T-helper 22 cell (primary cell): ENCODE data around the gene SCN1B.
"Not testable (repeated sequence)": the region's sequence is repeated elsewhere in the genome, so short reads cannot be mapped to it uniquely, and the experiment has no call there.

Experiments used
- DNase-seq: peaks from one replicate; pipeline ENCODE4 v3.0.0-alpha.2; 2020; ENCODE audit warnings: low read depth

The SCN1B gene

GRCh38 chr19:35037716-35038622, 7.7 kb downstream of the SCN1B start:
- DNase-seq: no peak

GRCh38 chr19:35038623-35039512, 8.6 kb downstream of the SCN1B start:
- no peak for DNase-seq

GRCh38 chr19:35039881-35040825, 9.9 kb downstream of the SCN1B start:
- no peak for DNase-seq

GRCh38 chr19:35040826-35041547, 10.7 kb downstream of the SCN1B start:
- DNase-seq: no peak

DNA sequence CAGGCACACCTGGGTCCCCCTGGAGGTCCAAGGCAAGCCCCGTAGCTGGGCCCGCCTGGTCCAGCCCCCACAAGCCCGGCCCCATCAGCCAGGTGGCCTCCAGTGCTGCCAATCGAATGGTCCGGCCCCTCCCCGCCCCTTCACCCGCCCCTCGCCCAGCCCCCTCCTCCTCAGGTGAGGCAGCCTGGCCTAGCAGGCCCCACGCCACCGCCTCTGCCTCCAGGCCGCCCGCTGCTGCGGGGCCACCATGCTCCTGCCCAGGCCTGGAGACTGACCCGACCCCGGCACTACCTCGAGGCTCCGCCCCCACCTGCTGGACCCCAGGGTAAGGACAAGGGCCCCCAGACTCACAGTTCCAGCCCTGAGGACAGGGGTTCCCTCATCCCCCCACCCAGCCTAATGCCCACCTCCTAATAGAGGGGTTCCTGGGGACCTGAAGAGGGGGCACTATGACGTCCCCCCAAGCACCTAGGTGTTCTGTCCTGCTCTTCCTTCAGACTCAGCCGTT, 11.3 kb downstream of the SCN1B start, which contains the start of gene HPN:
Gene HPN (plus strand): TSS at position 174 of the 508 bp plus-strand sequence. CDS start 786 bp downstream, outside the sequence.
- DNase-seq: no peak

DNA sequence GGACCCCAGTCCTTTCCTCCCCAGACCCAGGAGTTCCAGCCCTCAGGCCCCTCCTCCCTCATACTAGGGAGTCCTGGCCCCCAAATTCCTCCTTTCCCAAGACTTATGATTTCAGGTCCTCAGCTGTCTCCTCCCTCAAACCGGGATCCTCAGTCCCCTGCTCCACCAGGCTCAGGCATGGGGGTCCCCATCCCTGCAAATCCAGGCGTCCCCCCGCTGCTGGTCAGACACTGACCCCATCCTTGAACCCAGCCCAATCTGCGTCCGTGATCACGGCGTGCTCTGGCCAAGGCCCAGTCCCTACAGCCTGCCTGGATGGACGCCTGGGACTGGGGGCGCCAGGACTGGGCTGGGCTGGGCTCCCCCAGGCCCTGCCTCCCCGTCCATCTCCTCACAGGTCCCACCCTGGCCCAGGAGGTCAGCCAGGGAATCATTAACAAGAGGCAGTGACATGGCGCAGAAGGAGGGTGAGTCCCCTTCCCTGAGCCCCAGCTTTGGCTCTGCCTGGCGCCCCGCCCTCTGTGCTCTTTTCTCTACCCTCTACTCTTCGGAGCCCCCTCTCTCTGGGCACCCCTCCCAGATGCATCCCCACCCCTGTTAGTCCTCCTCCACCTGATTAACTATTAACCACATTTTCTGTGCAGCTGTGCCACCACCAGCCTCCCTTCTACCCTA, 11.9 kb downstream of the SCN1B start:
- no peak for DNase-seq

DNA sequence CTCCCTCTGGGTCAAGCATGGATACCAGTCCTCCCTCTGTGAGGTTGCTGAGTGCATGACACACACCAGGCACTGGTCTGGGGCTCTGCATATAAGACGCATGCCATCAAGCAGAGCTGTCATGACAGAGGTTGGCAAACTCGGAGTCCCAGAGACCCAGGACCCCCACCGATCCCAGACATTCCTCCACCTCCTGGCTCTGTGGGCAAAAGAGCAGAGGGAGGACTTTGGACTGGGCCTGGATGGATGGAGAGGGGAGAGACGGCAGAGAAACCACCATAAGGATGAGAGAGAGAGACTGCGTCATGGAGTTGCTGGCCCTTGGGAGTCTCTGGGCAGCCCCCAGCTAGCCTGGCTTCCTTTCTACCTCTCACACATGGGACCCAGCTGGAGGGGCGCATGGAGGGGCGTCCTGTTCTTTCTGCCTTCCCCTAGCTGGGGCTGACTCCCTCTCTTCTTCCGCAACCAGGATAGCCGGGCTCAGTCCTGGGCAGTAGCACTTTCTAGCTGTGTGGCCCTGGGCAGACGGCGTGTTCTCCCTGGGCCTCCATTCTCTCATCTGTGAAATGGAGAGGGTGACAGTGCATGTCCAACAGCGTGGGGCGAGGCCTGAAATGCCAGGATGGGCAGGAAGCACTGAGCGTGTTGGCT, 12.8 kb downstream of the SCN1B start:
- DNase-seq: no peak

DNA sequence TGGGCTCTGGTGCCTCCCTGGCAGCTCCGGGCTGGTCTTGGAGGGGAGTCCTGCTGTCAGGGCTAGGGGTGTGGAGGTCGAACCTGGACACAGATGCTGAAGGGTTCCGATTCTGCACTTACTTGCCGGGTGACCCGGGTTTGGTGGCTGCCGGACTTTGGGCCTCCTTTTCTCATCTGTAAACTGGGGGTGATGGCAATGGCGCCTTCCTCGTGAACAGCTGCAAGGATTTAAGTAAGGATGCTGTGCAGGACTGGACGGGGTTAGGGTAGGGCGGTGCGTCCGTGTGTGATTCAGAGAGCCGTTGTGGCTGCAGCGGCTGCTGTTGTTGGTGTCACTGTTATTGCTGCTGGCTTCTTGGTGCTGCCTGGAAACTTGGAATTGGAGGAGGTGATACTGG, 13.6 kb downstream of the SCN1B start:
- no peak for DNase-seq

- DNase-seq: no peak
Observed at GRCh38 chr19:35044317-35045117, 14.2 kb downstream of the SCN1B start.

GRCh38 chr19:35045667-35046300, 15.5 kb downstream of the SCN1B start:
- no peak for DNase-seq

DNA sequence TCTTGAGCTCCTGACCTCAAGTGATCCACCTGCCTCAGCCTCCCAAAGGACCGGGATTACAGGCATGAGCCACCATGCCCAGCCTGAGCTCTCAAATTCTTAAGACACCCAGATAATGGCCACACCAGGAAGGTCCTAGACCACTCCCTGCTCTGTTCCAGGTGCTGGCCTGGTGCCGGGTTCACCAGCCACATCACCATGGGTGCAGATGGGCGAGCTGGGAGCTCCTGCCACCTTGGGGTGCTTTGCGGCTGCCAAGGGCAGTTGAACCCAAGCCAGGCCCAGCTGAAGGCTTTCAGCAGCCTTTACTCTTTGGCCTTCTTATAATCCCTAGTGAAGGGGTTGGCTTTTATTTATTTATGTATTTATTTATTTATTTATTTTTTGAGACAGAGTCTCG, 16.2 kb downstream of the SCN1B start:
- no peak for DNase-seq

- DNase-seq: no peak
Observed at GRCh38 chr19:35048911-35049411, 18.7 kb downstream of the SCN1B start.

GRCh38 chr19:35049456-35049855, 19.2 kb downstream of the SCN1B start:
- no peak for DNase-seq

DNA sequence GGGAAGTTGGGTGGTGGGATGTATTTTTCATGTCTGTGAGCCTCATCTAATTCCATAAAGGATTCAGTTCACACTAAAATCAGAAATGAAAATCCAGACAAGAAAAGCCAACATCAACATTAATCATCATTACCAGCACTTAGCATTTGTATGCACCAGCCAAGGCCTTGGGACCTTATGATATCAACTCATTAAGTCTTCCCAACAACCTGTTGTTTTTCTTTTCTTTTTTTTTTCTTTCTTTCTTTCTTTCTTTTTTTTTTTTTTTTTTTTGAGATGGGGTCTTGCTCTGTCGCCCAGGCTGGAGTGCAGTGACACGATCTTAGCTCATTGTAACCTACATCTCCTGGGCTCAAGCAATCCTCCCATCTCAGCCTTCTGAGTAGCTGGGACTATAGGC, 20.4 kb downstream of the SCN1B start:
- DNase-seq: not testable (repeated sequence)

DNA sequence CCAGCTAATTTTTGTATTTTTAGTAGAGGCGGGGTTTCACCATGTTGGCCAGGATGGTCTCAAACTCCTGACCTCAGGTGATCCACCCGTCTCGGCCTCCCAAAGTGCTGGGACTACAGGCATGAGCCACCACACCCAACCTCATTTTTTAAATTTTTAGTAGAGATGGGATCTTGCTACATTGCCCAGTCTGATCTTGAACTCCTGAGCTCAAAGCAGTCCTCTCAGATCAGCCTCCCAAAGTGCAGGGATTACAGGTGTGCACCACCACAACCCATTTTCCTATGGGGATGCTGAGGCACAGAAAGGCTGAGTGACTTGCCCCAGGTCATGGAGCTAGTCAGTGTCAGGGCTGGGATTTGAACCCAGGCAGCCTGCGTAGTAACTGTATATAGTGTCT, 21.0 kb downstream of the SCN1B start:
- DNase-seq: not testable (repeated sequence)

DNA sequence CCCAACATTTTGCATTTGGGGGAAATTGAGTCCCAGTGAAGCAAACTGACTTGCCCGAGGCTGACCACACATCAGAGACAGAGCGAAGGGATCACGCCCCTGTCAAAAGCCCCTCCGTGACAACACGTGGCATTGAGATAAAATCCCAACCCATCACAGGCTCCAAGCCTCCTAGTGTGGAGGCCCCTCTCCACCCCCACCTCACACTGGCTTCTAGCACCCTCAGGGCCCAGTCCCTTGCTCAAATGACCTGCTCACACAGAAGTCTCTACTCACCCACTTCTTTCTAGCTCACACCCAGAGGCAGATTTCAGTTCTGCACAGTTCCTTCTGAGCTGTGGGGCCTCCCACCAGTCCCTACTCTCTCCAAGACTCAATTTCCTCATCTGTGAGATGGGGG, 21.5 kb downstream of the SCN1B start:
- DNase-seq: no peak

- no peak for DNase-seq
Observed at GRCh38 chr19:35052599-35053190, 22.4 kb downstream of the SCN1B start.
